ENCODE data around the gene ATP9A.

GRCh38 chr20:51792960-51793359, 24.8 kb upstream of the ATP9A start:
- TF ChIP-seq CTCF (IDR thresholded peaks at IDR 0.05) (no peak), POLR2A (IDR thresholded peaks at IDR 0.05) (no peak)
